Endothelial cell of umbilical vein (primary cell): ENCODE measurements around the gene FHIT. TPM values are rescaled to one million over a fixed set of nuclear protein-coding genes. Genes with fewer than 3 reads are reported as not detected.

Experiments used
- BruUV-seq: library from RNA; stranded (reverse); fragments of 400-500 nt; replicated peaks from 2 replicates; lab custom pipeline; 2021; lab: Mats Ljungman, UMichigan
- CTCF ChIA-PET: fragments of 300-600, 350-600 bp; sonication (Branson Sonifier 250); formaldehyde crosslinking; loops from one replicate; lab custom pipeline; 2021; ENCODE audit warnings: antibody characterized with exemption, inconsistent platforms; lab: Charles Lee
- POLR2A ChIA-PET: fragments of 300-600, 350-600 bp; sonication (Branson Sonifier 250); formaldehyde crosslinking; loops from one replicate; lab custom pipeline; 2021; ENCODE audit warnings: antibody characterized with exemption, inconsistent platforms; lab: Charles Lee
- DNase-seq: peaks from one replicate; pipeline ENCODE4 v3.0.0-alpha.2; 2011; ENCODE audit warnings: low read depth, low spot score
- FAIRE-seq: peaks from 2 replicates; lab custom pipeline; 2011; peaks lifted over from hg19 to GRCh38; lab: Jason Lieb, UNC
- H2AFZ ChIP-seq: 2 replicates; pipeline ENCODE4 v1.6.0; 2012; ENCODE audit warnings: low read depth, low read length, control low read depth, inconsistent platforms
- H3K27ac ChIP-seq: 2 replicates; pipeline ENCODE4 v1.5.1; 2011; ENCODE audit warnings: low read depth, mild to moderate bottlenecking, control low read depth, low read length, moderate library complexity; ENCODE audit not compliant: insufficient read depth
- H3K27me3 ChIP-seq, 2 experiments: 2 replicates each; pipeline versions ENCODE4 v1.6.0 to v1.6.1; 2011; ENCODE audit warnings: low read length in 2 of 2, mixed read lengths in 1 of 2; ENCODE audit not compliant: control insufficient read depth in 2 of 2, insufficient read depth in 2 of 2
- H3K36me3 ChIP-seq, 2 experiments: 2 replicates in 1 of 2; 3 replicates in 1 of 2; pipeline ENCODE4 v1.5.1; 2011; ENCODE audit warnings: low read length in 2 of 2, mild to moderate bottlenecking in 1 of 2, moderate library complexity in 1 of 2; ENCODE audit not compliant: control insufficient read depth in 2 of 2, insufficient read depth in 2 of 2; ENCODE audit errors: extremely low read depth in 1 of 2
- H3K4me1 ChIP-seq: 3 replicates; pipeline ENCODE4 v1.5.1; 2011; ENCODE audit warnings: mild to moderate bottlenecking, low read length; ENCODE audit not compliant: control insufficient read depth, insufficient read depth; ENCODE audit errors: extremely low read depth
- H3K4me2 ChIP-seq: 2 replicates; pipeline ENCODE4 v1.6.1; 2011; ENCODE audit warnings: low read length, control low read depth, mixed read lengths; ENCODE audit not compliant: insufficient read depth
- H3K4me3 ChIP-seq, 3 experiments: fragments of 200-600 bp in 1 of 3; sonication (generic), shearing (Covaris generic) in 1 of 3; replicated peaks in 1 of 3; 2 replicates each; pipeline ENCODE4 v1.5.1; 2011 to 2016; ENCODE audit warnings: control low read depth in 3 of 3, low read length in 3 of 3, mild to moderate bottlenecking in 2 of 3, inconsistent platforms in 1 of 3, low read depth in 1 of 3, moderate library complexity in 1 of 3; ENCODE audit not compliant: insufficient read depth in 1 of 3
- H3K79me2 ChIP-seq: 2 replicates; pipeline ENCODE4 v1.6.0; 2012; ENCODE audit warnings: low read length, inconsistent platforms; ENCODE audit not compliant: control insufficient read depth, insufficient read depth
- H3K9ac ChIP-seq: replicated peaks from 2 replicates; pipeline ENCODE3; 2011; ENCODE audit warnings: low read length, control low read depth; ENCODE audit not compliant: insufficient read depth; ENCODE audit errors: extremely low read depth
- H3K9me1 ChIP-seq: replicated peaks from 3 replicates; pipeline ENCODE4 v1.6.0; 2011; ENCODE audit warnings: mild to moderate bottlenecking, low read length; ENCODE audit not compliant: control insufficient read depth, insufficient read depth; ENCODE audit errors: extremely low read depth
- H3K9me3 ChIP-seq: replicated peaks from 2 replicates; pipeline ENCODE4 v1.5.1; 2012; ENCODE audit warnings: low read length, inconsistent platforms; ENCODE audit not compliant: control insufficient read depth, insufficient read depth
- H4K20me1 ChIP-seq: replicated peaks from 2 replicates; pipeline ENCODE3; 2011; ENCODE audit warnings: mild to moderate bottlenecking, low read length; ENCODE audit not compliant: control insufficient read depth, insufficient read depth; ENCODE audit errors: extremely low read depth
- EZH2 ChIP-seq: IDR thresholded peaks from 2 replicates; pipeline ENCODE4 v1.6.1; 2012; ENCODE audit warnings: borderline replicate concordance, low read depth, mild to moderate bottlenecking, moderate library complexity, low read length, inconsistent platforms; ENCODE audit not compliant: severe bottlenecking
- FOS ChIP-seq: IDR thresholded peaks from 2 replicates; pipeline ENCODE4 v1.6.1; 2011; ENCODE audit warnings: mild to moderate bottlenecking, low read length, moderate library complexity, borderline replicate concordance; ENCODE audit not compliant: insufficient read depth
- GATA2 ChIP-seq: IDR thresholded peaks from 2 replicates; pipeline ENCODE4 v1.7.0; 2011; ENCODE audit warnings: low read depth, mild to moderate bottlenecking, moderate library complexity, mixed read lengths, low read length; ENCODE audit not compliant: insufficient read length, insufficient read depth
- JUN ChIP-seq: IDR thresholded peaks from 2 replicates; pipeline ENCODE4 v1.6.1; 2011; ENCODE audit warnings: borderline replicate concordance, low read depth; ENCODE audit not compliant: insufficient read length, insufficient read depth
- MYC ChIP-seq: IDR thresholded peaks from one replicate; pipeline ENCODE4 v1.6.1; 2011; ENCODE audit warnings: mild to moderate bottlenecking, low read depth, low read length
- POLR2A ChIP-seq: IDR thresholded peaks from 2 replicates; pipeline ENCODE4 v1.6.1; 2012; ENCODE audit warnings: low read depth, mild to moderate bottlenecking, control low read depth, low read length
- POLR2AphosphoS5 ChIP-seq: IDR thresholded peaks from 2 replicates; pipeline ENCODE4 v1.6.1; 2012; ENCODE audit warnings: low read depth, mild to moderate bottlenecking, control low read depth, low read length, moderate library complexity; ENCODE audit not compliant: insufficient read depth
- dilution Hi-C: fragments of 300-500 bp; cut with MboI; formaldehyde crosslinking; loops from one replicate; pipeline ENCODE4 v1.15.0; 2019; ENCODE audit warnings: low sequenced_read_pairs; ENCODE audit not compliant: extremely low pct_ligation_motif_present
- intact Hi-C: fragments of 100-400 bp; cut with micrococcal nuclease; formaldehyde crosslinking; loops from one replicate; pipeline ENCODE4 v1.10.0; 2022
- polyA plus RNA-seq, 4 experiments: library from polyadenylated mRNA; depleted of rRNA in 3 of 4; stranded (reverse) in 3 of 4; unstranded in 1 of 4; fragments of >200 nt; gene quantifications; 2 replicates each; pipeline versions ENCODE4 v1.2.1 to v1.2.3, GENCODE V29; 2011 to 2012; ENCODE audit warnings: missing spikeins in 1 of 4
- total RNA-seq: library from RNA; stranded (reverse); gene quantifications from 2 replicates; pipeline ENCODE4 v1.2.3, GENCODE V29; 2021
- TF ChIP-seq, protein P1 (sequence below), 2 donors: IDR thresholded peaks; 1 replicate in 1 of 2; 2 replicates in 1 of 2; pipeline ENCODE4 v1.5.1; 2011; ENCODE audit warnings: low read length in 2 of 2, mild to moderate bottlenecking in 2 of 2, moderate library complexity in 2 of 2, control low read depth in 1 of 2, inconsistent platforms in 1 of 2, low read depth in 1 of 2; ENCODE audit not compliant: insufficient read depth in 1 of 2; ENCODE audit errors: extremely low read depth in 1 of 2
- TF ChIP-seq, protein P2 (sequence below): IDR thresholded peaks from 2 replicates; pipeline ENCODE4 v1.6.1; 2011; ENCODE audit not compliant: insufficient read depth, insufficient read length

Gene FHIT
- total and polyA plus RNA-seq, 2 donors (not counting 3 experiments of a cell fraction or from before 2014, with no cell fraction given), result 0.47 to 2.2 TPM

- no TSS peak for BruUV-seq
- Histone ChIP-seq H3K9ac (no peak overlapping the region), H3K36me3 (no peaks in the 10 kb centered on the region), H3K79me2 (no peaks in the 10 kb centered on the region), H3K27ac (no peak overlapping the region), H2AFZ (no peak overlapping the region), H3K9me1 (no peaks in the 10 kb centered on the region), H3K4me2 (no peak overlapping the region), H3K4me3 (no peak overlapping the region), H3K9me3 (peaks cover 2% of the 10 kb centered on the region), H3K27me3 (no peaks in the 10 kb centered on the region), H3K4me1 (no peaks in the 10 kb centered on the region), H4K20me1 (no peaks in the 10 kb centered on the region)
- dilution Hi-C loops (no loop called here), intact Hi-C loops (no loop called here)
- TF ChIP-seq, protein P1, sequence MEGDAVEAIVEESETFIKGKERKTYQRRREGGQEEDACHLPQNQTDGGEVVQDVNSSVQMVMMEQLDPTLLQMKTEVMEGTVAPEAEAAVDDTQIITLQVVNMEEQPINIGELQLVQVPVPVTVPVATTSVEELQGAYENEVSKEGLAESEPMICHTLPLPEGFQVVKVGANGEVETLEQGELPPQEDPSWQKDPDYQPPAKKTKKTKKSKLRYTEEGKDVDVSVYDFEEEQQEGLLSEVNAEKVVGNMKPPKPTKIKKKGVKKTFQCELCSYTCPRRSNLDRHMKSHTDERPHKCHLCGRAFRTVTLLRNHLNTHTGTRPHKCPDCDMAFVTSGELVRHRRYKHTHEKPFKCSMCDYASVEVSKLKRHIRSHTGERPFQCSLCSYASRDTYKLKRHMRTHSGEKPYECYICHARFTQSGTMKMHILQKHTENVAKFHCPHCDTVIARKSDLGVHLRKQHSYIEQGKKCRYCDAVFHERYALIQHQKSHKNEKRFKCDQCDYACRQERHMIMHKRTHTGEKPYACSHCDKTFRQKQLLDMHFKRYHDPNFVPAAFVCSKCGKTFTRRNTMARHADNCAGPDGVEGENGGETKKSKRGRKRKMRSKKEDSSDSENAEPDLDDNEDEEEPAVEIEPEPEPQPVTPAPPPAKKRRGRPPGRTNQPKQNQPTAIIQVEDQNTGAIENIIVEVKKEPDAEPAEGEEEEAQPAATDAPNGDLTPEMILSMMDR (IDR thresholded peaks at IDR 0.05; ENCODE audit: extremely low read depth in 1 of 2, insufficient read depth in 1 of 2, low read depth in 1 of 2, low read length in 2 of 2), result no peak
- no peak for TF ChIP-seq JUN
- CTCF ChIA-PET, result no interaction called here
- FAIRE-seq (no peak), DNase-seq (no peak)
- POLR2A ChIA-PET, result no interaction called here
Measured at GRCh38 chr3:59836531-59836930, 1414.7 kb downstream of the FHIT start.

GRCh38 chr3:59832702-59833101, 1418.5 kb downstream of the FHIT start:
- no peak overlapping the region for H3K4me3 ChIP-seq
- BruUV-seq, result no TSS peak
- TF ChIP-seq EZH2, result no peak
- no peak for TF ChIP-seq JUN
- TF ChIP-seq FOS, result no peak
- no peak for TF ChIP-seq MYC
- TF ChIP-seq, protein P2, sequence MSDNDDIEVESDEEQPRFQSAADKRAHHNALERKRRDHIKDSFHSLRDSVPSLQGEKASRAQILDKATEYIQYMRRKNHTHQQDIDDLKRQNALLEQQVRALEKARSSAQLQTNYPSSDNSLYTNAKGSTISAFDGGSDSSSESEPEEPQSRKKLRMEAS, result no peak
- no peak for TF ChIP-seq POLR2A
- TF ChIP-seq, protein P1 (IDR thresholded peaks at IDR 0.05; ENCODE audit: extremely low read depth in 1 of 2, insufficient read depth in 1 of 2, low read depth in 1 of 2, low read length in 2 of 2), result no peak
- no peak for TF ChIP-seq GATA2
- TF ChIP-seq POLR2AphosphoS5, result no peak
- H3K27me3 ChIP-seq, result no peaks in the 10 kb centered on the region
- no peaks in the 10 kb centered on the region for H3K9me3 ChIP-seq
- H4K20me1 ChIP-seq, result no peaks in the 10 kb centered on the region
- no peak overlapping the region for H3K4me2 ChIP-seq
- H3K9ac ChIP-seq, result no peak overlapping the region
- H2AFZ ChIP-seq, result no peak overlapping the region
- dilution Hi-C loops (no loop called here), intact Hi-C loops (no loop called here)
- H3K4me1 ChIP-seq, result no peaks in the 10 kb centered on the region
- no peaks in the 10 kb centered on the region for H3K9me1 ChIP-seq
- no peaks in the 10 kb centered on the region for H3K36me3 ChIP-seq
- FAIRE-seq (no peak), DNase-seq (no peak)
- ChIA-PET CTCF (no interaction called here), POLR2A (no interaction called here)
- H3K79me2 ChIP-seq, result no peaks in the 10 kb centered on the region
- H3K27ac ChIP-seq, result no peak overlapping the region
